Activated T-helper 9 cell treated with anti-CD3 and anti-CD28 coated beads, Interleukin-2, amount 50 U/mL, for 16 hours (primary cell): ENCODE measurements around the gene KIF19.

ENCODE experiments used
- DNase-seq: peaks from one replicate; pipeline ENCODE4 v3.0.0-alpha.2; 2020; ENCODE audit warnings: low read depth

KIF19 gene

DNA sequence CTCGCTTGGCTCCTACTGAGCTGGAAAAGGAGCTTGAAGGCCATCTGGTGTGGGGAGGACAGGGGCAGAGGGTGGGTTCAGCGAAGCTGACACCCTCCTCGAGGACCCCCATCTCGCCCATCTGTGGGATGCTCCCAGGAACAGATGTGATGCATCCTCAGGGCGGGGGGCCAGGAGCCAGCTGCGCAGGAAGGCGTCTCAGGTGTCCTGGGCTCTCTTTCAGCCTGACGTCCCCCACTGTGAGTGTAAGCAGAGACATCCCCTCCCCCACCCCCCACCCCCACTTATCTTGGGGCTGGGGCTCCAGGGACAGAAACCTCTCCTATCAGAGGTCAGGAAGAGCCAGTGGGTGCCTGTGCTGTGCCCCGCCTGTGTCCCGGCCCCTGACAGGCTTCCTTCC is 16.2 kb downstream of the KIF19 start:
- no peak for DNase-seq

DNA sequence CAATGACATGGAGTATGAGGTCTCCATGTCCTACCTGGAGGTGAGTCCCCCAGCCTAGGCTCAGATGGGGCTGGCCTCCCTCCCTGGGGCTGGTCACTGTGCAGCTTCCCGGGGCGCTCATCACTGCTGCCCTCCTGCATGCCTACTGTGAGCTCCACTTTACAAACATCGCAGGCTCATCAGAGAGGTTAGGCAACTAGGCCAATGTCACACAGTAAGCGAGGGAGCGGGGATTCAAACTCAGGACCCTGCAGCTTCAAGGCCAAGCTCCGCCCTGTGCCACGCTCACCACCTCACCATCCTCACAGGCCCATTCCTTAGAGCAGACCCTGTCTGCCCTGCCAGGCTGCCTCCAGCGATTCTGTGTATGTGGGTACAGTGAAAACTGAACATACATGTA is 17.1 kb downstream of the KIF19 start:
- no peak for DNase-seq

DNA sequence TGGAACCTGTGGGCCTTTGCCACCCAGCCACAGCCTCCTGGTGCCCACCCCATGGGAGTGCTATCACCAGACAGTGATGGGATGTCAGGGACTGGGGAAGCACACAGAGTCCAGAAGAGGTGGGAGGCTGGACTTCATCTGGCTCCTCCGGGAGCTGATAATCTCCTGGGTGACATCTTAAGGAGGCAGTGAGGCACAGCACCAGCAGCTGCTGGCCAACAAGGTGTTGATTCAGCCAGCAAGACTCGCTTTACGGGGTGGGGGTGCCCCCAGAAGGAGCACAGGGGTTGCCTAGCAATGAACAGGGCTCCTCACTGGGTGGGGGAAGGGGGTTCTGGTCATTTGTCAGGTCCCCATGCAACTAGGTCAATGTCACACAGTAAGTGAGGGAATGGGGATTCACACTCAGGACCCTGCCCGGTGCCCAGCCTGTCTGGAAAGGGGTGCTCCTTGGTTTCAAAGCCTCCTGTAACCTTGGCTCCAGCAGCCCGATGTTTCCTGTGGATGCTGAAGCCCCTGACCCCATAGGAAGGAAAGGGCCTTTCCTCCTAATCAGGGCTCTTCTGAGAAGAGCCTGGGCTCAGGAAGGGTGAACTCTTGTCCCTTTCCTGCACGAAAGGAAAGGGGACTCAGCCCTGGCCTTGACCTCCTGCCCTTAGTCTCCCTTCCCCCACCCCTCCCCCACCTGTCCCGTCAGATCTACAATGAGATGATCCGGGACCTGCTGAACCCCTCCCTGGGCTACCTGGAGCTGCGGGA is 17.7 kb downstream of the KIF19 start:
- no peak for DNase-seq

DNA sequence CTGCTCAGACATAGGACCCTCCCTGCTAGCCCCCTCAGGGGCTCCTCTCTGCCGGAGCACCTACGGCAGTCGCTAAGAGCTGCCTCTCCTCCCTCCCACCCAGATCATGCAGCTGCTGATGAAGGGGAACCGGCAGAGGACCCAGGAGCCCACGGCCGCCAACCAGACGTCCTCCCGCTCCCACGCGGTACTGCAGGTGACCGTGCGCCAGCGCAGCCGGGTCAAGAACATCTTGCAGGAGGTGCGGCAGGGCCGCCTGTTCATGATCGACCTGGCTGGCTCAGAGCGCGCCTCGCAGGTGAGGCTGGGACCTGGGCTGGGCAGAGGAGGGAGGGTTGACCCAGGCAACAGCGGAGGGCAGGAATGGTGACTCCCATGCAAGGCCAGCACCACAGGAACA is 18.6 kb downstream of the KIF19 start:
- no peak for DNase-seq

DNA sequence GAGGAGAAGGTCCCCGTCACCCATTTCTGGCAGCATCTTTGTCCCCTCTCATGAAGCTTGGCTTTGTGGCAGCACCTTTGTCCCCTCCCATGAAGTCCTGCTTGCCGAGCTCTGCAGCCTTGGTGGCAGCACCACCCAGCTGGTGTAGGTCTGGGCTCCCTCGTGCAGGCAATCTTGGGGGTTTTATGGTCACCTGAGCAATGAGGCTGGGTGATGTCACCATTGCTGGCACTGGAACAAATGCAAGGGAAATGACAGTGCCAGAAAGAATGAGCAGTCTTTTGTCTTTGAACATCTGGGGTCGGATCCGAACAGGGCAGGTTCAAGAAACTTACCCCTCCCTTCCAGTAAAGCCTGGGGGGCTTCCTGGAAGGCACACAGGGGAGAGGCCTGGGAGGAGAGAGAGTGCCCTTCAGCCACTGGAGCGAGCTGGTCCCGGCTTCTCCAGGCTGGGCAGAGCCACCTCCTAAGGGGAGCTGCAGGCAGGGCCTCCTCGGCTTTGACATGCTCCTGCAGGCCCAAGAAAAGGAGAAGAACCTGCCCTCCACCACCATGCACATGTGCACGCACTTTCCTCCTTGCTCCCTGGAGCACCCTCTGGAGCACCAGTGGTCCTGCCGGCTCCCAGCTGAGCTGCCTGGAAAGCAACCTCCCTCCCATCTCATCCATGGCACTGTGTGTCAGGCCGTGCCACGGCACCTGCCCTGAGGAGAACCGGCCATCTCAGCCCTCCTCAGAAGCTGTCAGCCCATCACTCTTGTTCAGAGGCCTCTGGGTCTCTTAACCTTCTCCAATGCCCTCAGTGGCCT is 19.6 kb downstream of the KIF19 start:
- DNase-seq, result no peak

DNA sequence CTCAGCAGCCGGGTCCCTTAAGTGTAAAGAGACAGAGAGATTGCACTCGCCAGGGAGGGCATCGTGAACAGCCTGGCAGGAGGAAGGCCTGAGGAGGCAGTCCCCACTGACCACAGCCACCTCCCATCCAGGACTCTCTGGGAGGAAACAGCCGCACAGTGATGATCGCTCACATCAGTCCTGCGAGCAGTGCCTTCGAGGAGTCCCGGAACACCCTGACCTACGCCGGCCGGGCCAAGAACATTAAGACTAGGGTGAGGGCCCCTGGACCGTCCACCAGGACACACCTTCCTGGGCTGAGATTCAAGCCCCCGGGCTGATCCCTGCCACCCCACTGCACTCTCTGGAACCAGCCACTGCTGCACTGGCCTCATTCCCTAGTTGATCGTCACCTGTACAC is 21.6 kb downstream of the KIF19 start:
- DNase-seq, result no peak

DNA sequence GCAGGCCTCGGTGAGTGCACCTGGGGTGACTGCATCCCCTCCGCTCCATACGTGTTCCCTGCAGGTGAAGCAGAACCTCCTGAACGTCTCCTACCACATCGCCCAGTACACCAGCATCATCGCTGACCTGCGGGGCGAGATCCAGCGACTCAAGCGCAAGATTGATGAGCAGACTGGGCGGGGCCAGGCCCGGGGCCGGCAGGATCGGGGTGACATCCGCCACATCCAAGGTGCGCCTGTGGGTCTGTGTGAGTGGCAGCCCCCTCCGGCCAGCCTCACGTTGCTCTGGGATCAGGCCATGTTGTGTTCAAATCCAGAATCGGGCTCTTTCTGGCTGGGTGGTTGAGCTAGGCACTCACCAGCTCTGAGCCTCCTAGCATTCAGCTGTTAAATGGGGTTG is 23.1 kb downstream of the KIF19 start:
- DNase-seq, result no peak

DNA sequence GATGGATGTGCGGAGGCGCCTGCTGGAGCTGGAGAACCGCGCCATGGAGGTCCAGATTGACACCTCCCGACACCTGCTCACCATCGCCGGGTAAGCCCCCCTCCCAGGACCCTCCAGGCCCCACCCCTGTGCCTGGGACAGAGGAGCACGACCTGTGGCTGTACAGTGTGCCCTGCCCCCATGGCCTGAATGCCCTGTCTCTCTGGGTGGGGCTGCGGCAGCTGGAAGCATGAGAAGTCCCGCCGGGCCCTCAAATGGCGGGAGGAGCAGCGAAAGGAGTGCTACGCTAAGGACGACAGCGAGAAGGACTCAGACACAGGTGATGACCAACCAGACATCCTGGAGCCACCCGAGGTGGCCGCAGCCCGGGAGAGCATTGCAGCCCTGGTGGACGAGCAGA is 24.5 kb downstream of the KIF19 start:
- DNase-seq, result no peak

DNA sequence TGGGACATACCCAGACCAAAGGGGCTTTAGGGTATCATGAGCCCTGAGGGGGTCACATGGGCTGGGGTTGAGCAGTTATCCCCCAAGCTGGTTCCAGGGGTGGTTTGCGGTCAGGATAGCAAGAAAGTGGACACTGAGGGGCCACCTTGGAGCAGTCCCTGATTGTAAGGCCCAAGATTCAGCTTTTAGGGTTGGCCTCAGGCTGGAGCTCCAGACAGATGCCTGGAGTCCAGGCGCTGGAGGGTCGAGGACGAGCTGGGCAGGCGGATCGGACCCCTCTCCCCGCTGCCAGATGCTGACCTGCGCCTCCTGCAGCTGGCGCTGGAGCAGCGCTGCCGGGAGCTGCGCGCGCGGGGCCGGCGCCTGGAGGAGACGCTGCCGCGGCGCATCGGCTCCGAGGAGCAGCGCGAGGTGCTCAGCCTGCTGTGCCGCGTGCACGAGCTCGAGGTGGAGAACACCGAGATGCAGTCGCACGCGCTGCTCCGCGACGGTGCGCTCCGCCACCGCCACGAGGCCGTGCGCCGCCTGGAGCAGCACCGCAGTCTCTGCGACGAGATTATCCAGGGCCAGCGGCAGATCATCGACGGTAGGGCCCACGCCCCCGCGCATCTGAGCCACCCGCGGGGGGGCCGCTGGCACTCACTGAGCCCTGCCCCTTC is 25.7 kb downstream of the KIF19 start:
- no peak for DNase-seq

DNA sequence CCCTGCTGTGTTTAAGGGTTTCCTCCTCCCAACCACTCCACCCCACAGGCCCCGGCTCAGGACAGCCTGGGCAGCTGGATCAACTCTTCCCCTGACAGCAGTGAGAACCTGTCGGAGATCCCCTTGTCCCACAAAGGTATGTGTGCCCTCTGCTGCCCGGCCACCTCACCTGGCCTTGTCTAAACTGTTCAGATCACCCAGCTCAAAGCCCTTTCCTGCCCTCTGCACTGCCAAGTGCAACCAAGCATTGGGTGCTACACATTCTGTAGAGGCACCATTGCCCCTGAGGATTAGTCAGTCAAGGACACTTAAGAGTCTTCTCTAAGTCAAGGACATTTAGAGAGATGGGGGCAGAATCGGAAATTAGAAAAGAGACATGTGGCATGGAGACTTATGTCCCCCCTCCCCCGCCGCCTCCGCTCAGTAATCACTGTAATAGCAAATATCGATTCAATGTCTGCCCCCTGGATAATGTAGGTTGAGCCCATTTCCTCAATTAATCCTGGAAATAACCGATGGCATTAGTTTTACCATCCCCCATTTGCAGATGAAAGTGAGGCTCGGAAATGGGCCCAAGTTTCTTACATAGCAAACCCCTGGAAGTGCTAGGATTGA is 27.5 kb downstream of the KIF19 start:
- DNase-seq, result no peak

DNA sequence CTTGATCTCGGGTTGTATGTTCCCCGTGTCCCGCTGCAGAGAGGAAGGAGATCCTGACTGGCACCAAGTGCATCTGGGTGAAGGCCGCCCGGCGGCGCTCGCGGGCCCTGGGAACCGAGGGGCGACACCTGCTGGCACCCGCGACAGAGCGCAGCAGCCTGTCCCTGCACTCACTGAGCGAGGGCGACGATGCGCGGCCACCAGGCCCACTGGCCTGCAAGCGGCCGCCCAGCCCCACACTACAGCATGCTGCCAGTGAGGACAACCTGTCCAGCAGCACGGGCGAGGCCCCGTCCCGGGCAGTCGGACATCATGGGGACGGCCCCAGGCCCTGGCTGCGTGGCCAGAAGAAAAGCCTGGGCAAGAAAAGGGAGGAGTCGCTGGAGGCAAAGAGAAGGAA is 28.1 kb downstream of the KIF19 start:
- peak; percentile 21 for DNase-seq

DNA sequence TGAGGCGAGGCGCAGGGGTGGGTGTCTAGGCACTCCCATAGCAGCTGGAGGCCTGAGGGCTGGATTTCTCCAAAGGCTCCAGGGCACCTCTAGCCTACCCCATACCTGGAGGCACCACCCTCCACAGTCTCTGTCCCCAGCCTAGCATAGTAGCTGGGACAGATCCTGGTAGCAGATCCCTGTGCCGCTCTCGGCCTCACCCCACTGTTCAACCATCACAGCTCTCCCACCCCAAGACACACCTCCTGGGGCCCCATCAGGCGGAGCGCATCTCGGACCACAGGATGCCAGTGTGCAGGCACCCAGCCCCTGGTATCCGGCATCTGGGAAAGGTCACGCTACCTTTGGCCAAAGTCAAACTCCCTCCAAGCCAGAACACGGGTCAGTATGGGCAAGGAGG is 28.5 kb downstream of the KIF19 start:
- DNase-seq, result no peak

DNA sequence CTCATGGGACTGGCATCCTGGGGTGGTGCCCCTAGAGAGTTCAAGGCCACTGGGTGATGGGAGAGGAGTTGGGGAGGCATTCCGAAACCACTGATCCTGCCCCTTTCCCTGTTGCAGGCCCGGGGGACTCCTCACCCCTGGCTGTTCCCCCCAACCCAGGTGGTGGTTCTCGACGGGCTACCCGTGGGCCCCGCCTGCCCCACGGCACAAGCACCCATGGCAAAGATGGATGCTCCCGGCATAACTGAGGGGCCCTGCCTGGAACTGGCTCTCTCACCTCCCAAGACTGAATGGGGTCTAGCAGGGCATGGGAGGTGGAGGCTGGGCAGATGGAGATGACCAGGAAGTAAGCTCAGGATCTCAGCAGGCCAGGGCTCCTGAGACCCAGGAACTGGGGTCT is 29.0 kb downstream of the KIF19 start:
- DNase-seq, result no peak

DNA sequence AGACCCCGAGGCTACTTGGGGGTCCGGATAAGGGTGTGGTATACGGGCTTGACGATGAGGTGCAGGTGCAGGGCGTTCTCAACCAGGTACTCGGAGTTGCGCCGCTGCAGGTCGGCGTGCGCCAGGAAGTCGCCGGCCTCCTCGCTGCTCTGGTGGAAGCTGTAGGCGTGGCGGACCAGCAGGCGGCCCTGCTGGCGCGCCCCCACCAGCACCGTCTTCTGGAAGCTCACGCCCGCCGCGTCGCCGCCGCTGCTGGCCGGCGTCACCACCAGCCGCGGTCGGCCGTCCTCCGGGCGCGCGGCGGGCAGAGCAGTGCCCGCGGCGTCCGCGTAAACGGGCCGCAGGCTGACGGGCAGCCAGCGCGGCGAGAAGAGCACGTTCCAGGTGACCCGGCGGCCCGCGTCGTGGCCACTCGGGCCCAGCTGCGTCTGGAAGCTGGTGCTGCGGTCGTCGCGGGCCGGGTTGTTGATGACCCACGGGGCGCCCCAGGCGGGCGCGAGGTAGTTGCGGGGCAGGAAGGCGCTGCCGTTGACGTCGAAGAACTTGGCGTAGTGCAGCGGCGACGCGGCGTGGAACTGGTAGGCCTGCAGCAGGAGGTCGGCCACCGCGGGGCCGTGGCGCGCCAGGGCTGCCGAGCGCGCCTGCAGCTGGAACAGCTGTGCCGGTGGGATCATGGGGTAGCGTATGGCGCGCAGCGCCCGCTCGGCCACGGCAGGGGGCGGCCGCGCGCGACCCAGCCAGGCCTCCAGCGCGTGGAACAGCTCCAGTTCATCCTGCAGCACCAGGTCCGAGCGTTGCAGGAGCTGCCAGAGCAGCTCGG is 30.8 kb downstream of the KIF19 start:
- DNase-seq, result no peak

DNA sequence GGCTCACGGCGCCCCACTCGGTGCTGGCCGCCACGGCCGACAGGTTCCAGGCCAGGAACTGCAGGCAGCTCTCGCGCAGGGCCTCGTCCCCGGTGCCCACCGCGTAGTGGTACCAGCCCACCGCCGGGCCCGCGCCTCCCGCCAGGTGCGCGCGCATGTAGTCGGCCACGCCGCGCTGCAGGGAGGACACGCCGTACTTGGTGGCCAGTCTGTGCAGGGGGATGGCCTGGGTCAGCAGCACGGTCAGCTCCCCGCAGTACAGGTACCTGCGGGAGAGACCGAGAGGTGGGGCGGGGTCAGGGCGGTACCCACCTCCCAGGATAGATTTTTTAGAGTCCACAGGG is 31.4 kb downstream of the KIF19 start:
- no peak for DNase-seq

DNA sequence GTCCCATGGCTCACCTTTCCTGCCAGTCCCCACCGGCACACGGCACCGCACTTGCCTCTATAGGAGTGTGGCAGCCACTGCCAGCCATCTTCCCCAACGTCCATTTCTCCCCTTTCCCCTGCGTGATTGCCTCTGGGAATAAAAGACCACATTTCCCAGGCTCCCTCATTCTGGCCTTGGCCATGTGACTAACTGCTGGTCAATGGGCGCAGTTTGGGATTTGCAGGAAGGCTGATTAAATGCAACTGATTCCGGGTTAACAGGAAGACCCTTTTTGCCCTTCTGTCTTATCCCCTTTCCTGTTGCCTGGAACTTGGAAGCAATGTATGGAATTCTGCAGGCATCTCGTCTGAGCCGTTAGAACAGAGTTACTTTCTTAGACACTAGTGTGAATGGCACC is 32.7 kb downstream of the KIF19 start:
- DNase-seq, result no peak

DNA sequence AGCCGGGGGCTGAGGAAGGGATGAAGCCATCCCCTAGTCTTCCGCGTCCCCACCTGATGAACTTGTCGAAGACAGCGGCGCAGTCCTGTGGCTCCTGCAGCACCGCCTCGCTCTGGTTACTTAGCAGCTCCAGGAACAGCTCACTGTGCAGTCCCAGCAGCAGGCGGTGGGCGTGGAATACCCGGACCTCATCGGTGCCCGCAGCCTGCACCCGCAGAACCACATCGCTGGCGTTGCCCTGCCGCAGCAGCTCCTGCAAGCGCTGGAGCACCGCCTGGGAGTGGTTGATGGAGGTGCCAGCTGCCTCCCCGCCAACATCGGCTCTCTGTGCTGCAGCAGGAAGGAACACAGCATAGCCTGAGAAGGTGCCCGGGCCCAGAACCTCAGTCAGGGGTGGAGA is 33.9 kb downstream of the KIF19 start:
- DNase-seq, result no peak

DNA sequence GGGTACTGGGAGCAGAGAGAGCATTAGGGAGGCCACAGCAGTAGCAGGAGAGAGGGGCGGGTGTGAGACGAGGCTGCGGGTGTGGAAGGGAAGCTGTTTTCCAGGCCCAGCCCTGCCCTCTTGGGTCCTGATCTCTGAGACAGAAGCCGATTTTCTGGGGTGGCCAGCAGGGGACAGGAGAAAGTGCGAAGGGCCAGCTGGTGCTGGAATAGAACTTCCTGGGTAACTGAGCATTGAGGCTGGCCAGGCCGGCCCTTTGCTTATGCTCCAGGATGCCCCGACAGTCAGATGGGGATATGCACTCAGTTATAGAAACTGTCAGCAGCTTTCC is 34.8 kb downstream of the KIF19 start:
- DNase-seq, result no peak

DNA sequence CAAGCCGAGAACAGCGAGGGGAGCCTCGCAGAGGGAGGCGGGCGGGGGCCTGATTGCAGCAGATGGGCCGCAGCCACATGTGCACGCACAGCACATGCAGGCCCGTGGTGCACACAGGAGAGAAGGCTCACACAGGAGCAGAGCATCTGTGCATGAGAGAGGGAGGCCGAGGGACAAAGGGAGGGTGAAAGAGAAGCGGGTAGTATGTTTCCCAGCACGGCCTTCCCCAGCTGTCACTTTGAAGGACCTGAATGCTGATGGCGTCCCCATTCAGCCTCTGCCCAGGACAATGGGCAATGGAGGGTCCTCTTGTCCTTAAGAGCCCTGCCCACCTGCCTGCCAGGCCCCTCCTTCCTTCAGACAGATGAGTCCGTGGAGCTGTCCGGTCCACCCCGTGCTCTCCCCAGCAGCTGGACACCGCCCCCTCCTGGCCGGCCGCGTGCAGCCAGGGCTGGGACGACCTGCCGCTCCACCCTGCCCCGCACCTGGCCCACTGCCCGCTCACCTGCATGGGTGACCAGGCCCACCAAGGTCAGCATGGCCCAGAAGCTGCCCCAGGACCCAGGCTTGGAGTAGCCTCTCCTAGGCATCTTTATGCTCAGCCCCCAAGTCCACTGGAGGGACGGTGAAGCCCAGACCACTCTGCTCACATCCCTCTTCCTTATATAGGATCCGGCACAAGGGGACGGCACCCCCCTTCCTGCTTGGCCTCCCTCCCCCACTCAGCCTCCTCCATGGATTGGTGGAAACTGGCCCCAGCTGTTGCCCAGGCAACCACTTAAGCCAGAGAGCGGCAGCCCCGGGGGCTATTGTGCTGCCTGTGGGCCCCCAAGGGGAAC is 35.4 kb downstream of the KIF19 start, which contains the start of gene BTBD17:
BTBD17 (minus strand) TSS at position 639 of the 839 bp plus-strand sequence; CDS start at position 590, 49 bp downstream.
- DNase-seq, result peak; percentile 14

DNA sequence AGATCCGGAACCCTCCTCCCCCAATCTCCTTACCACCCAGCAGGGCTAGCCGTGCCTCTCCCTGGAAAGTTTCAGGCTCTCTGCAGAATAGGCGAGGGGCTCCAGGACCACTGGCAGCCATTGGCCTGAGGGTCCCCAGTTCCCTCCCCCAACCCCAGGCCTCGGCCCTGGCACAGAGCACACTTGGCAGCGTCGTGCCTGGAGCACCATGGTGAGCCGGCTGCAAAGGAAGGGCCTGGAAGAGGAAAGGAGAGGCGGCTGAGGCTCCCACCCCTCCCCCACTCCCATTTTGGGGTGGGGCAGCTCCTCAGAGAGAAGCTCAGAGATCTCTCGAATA is 36.0 kb downstream of the KIF19 start:
- DNase-seq, result no peak

DNA sequence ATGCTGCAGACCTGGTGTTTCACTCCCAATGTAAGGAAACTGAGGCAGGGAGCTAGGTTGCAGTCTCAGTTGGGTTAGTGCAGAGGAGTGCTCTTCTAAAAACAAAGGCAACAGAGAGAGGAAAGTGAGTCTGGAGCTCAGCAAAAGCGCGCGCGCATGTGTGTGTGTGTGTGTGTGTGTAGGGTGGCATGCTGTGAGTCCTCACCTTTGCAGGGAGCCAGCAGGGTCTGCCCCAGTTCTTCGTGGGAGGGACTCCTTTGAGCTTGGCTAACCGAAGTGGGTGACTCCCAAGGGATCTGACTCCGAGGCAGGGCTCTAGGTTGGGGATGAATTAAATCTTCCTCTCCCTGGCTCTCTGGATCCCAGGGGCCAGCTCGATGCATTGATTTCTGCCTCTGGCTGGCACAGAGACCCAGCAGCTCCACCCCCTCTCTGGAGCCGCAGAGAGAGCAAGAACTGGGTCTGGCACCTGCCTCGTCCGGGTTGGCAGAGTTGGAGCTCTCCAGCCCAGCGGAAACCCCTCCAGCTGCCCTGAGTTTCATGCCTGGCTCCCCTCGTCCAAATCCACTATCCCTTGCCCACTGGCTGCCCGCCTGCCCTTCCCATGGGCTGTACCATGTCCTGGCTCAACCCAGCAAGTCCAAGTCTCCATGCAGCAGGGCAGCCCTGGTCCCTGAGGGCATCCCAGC is 36.9 kb downstream of the KIF19 start:
- DNase-seq, result no peak
